ENCODE results near the gene TRNAU1AP. TPM values are rescaled to one million over a fixed set of nuclear protein-coding genes. Genes with fewer than 3 reads are reported as not detected.
"Not testable (repeated sequence)": the region's sequence is repeated elsewhere in the genome, so short reads cannot be mapped to it uniquely, and the experiment has no call there.

The TRNAU1AP gene
- total and polyA plus RNA-seq, 2 donors (not counting 1 experiment from before 2014, with no cell fraction given), result 25.1 to 31.7 TPM

GRCh38 chr1:28581531-28582247, 28.8 kb downstream of the TRNAU1AP start:
- peaks cover 3% of the 10 kb centered on the region for H4K20me1 ChIP-seq (ENCODE audit: control insufficient read depth, extremely low read depth, insufficient read depth, low read length)
- peak overlapping the region; percentile 81 for H2AFZ ChIP-seq (ENCODE audit: low read length)
- peak overlapping the region; percentile 79 for H3K27ac ChIP-seq (ENCODE audit: insufficient read depth, low read length)
- H3K36me3 ChIP-seq (ENCODE audit: control insufficient read depth, insufficient read depth, low read length), result peaks cover 13% of the 10 kb centered on the region
- peaks cover 12% of the 10 kb centered on the region for H3K4me1 ChIP-seq (ENCODE audit: control insufficient read depth, extremely low read depth, insufficient read depth, low read length)
- peak overlapping the region; percentile 99 for H3K4me2 ChIP-seq (ENCODE audit: extremely low read depth, insufficient read depth, low read length)
- peaks cover 31% of the 10 kb centered on the region for H3K79me2 ChIP-seq (ENCODE audit: control insufficient read depth, insufficient read depth, low read length)
- H3K9ac ChIP-seq (ENCODE audit: insufficient read depth, low read length), result peak overlapping the region; percentile 84
- peak; percentile 92 to 96 for DNase-seq (ENCODE audit: low read depth in 2 of 2)
- no peaks in the 10 kb centered on the region for H3K9me3 ChIP-seq (ENCODE audit: control insufficient read depth, insufficient read depth, low read depth, low read length)
- TF ChIP-seq, protein P1, sequence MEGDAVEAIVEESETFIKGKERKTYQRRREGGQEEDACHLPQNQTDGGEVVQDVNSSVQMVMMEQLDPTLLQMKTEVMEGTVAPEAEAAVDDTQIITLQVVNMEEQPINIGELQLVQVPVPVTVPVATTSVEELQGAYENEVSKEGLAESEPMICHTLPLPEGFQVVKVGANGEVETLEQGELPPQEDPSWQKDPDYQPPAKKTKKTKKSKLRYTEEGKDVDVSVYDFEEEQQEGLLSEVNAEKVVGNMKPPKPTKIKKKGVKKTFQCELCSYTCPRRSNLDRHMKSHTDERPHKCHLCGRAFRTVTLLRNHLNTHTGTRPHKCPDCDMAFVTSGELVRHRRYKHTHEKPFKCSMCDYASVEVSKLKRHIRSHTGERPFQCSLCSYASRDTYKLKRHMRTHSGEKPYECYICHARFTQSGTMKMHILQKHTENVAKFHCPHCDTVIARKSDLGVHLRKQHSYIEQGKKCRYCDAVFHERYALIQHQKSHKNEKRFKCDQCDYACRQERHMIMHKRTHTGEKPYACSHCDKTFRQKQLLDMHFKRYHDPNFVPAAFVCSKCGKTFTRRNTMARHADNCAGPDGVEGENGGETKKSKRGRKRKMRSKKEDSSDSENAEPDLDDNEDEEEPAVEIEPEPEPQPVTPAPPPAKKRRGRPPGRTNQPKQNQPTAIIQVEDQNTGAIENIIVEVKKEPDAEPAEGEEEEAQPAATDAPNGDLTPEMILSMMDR (conservative IDR thresholded peaks at IDR 0.05 in 1 of 2, IDR thresholded peaks at IDR 0.05 in 1 of 2; ENCODE audit: low read depth in 1 of 2, low read length in 2 of 2), result no peak
- no peak for TF ChIP-seq EZH2 (IDR thresholded peaks at IDR 0.05; ENCODE audit: low read length, missing control alignments)
- H3K4me3 ChIP-seq (replicated peaks in 1 of 4; ENCODE audit: control extremely low read depth in 1 of 4, insufficient read depth in 1 of 4, low read depth in 3 of 4, low read length in 4 of 4), result peak overlapping the region; percentile 91 to 100 (median 92)
- no peaks in the 10 kb centered on the region for H3K27me3 ChIP-seq (ENCODE audit: control insufficient read depth, insufficient read depth, low read length)

DNA sequence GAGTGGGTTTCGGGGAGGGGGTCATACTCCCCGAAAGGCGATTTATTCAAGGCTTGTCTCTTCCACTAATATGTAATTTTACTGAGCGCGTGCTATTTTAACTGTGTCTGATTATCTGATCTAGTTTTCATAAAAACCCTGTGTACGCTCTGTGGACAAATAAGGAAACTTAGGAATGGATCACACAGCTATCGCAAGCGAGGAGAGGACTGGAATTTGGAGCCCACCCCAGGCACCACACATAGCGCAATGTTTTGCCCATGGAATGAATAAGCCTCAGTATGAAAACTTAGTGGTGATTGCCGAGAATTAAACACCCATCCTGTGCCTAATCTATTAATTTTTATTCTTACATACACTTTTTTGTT, 29.3 kb downstream of the TRNAU1AP start:
- Histone ChIP-seq H3K27ac (ENCODE audit: insufficient read depth, low read length) (peak overlapping the region; percentile 79), H2AFZ (ENCODE audit: low read length) (peak overlapping the region; percentile 81), H3K9me3 (ENCODE audit: control insufficient read depth, insufficient read depth, low read depth, low read length) (no peaks in the 10 kb centered on the region), H3K27me3 (ENCODE audit: control insufficient read depth, insufficient read depth, low read length) (no peaks in the 10 kb centered on the region), H3K79me2 (ENCODE audit: control insufficient read depth, insufficient read depth, low read length) (peaks cover 31% of the 10 kb centered on the region), H3K36me3 (ENCODE audit: control insufficient read depth, insufficient read depth, low read length) (peaks cover 13% of the 10 kb centered on the region), H4K20me1 (ENCODE audit: control insufficient read depth, extremely low read depth, insufficient read depth, low read length) (peaks cover 3% of the 10 kb centered on the region), H3K9ac (ENCODE audit: insufficient read depth, low read length) (peak overlapping the region; percentile 73), H3K4me3 (replicated peaks in 1 of 4; ENCODE audit: control extremely low read depth in 1 of 4, insufficient read depth in 1 of 4, low read depth in 3 of 4, low read length in 4 of 4) (peak overlapping the region; percentile 91 to 100 (median 92)), H3K4me2 (ENCODE audit: extremely low read depth, insufficient read depth, low read length) (peak overlapping the region; percentile 99), H3K4me1 (ENCODE audit: control insufficient read depth, extremely low read depth, insufficient read depth, low read length) (peaks cover 12% of the 10 kb centered on the region)
- TF ChIP-seq, protein P1 (conservative IDR thresholded peaks at IDR 0.05 in 1 of 2, IDR thresholded peaks at IDR 0.05 in 1 of 2; ENCODE audit: low read depth in 1 of 2, low read length in 2 of 2), result no peak
- no peak for TF ChIP-seq EZH2 (IDR thresholded peaks at IDR 0.05; ENCODE audit: low read length, missing control alignments)
- peak; percentile 43 to 63 for DNase-seq (ENCODE audit: low read depth in 2 of 2)

DNA sequence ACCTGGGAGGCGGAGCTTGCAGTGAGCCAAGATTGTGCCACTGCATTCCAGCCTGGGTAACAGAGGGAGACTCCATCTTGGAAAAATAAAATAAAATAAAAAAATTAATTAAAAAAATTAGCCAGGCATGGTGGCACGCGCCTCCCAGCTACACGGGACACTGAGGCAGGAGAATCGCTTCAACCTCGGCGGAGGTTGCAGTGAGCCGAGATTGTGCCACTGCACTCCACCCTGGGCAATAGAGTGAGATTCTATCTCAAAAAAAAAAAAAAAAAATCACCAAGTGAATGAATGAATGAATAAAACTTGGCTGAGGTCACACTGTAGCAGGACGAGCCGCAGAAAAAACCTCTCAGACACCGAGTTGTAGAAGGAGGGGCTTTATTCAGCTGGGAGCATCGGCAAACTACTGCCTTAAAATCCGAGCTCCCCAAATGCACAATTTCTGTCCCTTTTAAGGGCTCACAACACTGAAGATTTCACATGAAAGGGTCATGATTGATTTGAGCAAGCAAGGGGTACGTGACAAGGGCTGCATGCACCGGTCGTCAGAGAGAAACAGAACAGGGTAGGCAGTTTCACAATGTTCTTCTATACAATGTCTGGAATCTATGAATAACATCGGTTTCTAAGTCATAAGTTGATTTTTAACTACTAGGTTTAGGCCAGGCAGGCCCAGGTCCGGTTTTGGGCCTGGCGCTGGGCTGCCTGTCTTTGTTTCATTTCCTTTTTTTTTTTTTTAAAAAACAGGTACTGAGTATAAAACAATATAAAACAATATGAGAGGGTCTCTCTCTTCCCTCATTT, 33.9 kb downstream of the TRNAU1AP start:
- not testable (repeated sequence) for H3K27me3 ChIP-seq (ENCODE audit: control insufficient read depth, insufficient read depth, low read length); H3K27ac ChIP-seq (ENCODE audit: insufficient read depth, low read length); H3K79me2 ChIP-seq (ENCODE audit: control insufficient read depth, insufficient read depth, low read length); H2AFZ ChIP-seq (ENCODE audit: low read length); H3K9ac ChIP-seq (ENCODE audit: insufficient read depth, low read length); H3K4me3 ChIP-seq (replicated peaks in 1 of 4; ENCODE audit: control extremely low read depth in 1 of 4, insufficient read depth in 1 of 4, low read depth in 3 of 4, low read length in 4 of 4); H3K36me3 ChIP-seq (ENCODE audit: control insufficient read depth, insufficient read depth, low read length); H3K4me2 ChIP-seq (ENCODE audit: extremely low read depth, insufficient read depth, low read length); H4K20me1 ChIP-seq (ENCODE audit: control insufficient read depth, extremely low read depth, insufficient read depth, low read length); DNase-seq (ENCODE audit: low read depth in 2 of 2); H3K9me3 ChIP-seq (ENCODE audit: control insufficient read depth, insufficient read depth, low read depth, low read length)
- H3K4me1 ChIP-seq (ENCODE audit: control insufficient read depth, extremely low read depth, insufficient read depth, low read length), result peaks cover 12% of the 10 kb centered on the region

Data from fibroblast of lung (primary cell).